B cell (primary cell): ENCODE results near the gene UBE2G2. TPM values are rescaled to one million over a fixed set of nuclear protein-coding genes. Genes with fewer than 3 reads are reported as not detected.

Experiments used
- ATAC-seq: fragments of 200-7000 bp; cut with Tn5 transposase; one replicate; pipeline ENCODE4 v1.10.0; 2021; ENCODE audit warnings: low read depth, mild to moderate bottlenecking, moderate number of reproducible peaks, moderate library complexity
- CTCF ChIA-PET: fragments of 350-600 bp; sonication (Branson Sonifier 250); formaldehyde crosslinking; loops from one replicate; lab custom pipeline; 2021; ENCODE audit warnings: antibody characterized with exemption, inconsistent platforms; lab: Charles Lee
- POLR2A ChIA-PET: fragments of 350-600 bp; sonication (Branson Sonifier 250); formaldehyde crosslinking; loops from one replicate; lab custom pipeline; 2021; ENCODE audit warnings: antibody characterized with exemption; lab: Charles Lee
- DNase-seq: peaks from one replicate; pipeline ENCODE4 v3.0.0; 2013
- H2AFZ ChIP-seq: 2 replicates; pipeline ENCODE4 v1.6.1; 2012; ENCODE audit warnings: mild to moderate bottlenecking, low read depth, low read length; ENCODE audit not compliant: insufficient read depth, poor library complexity, severe bottlenecking
- H3K27ac ChIP-seq, 2 donors: 1 replicate in 1 of 2; 2 replicates in 1 of 2; pipeline ENCODE4 v1.5.1; 2012 to 2013; ENCODE audit warnings: low read length in 2 of 2, mild to moderate bottlenecking in 2 of 2, moderate library complexity in 1 of 2
- H3K27me3 ChIP-seq, 4 experiments: fragments of 200-600 bp in 1 of 4; sonication (generic) in 1 of 4; replicated peaks in 1 of 4; 1 replicate in 2 of 4; 2 replicates in 2 of 4; pipeline versions ENCODE4 v1.6.1 to v1.7.0; 2013 to 2016; ENCODE audit warnings: low read length in 3 of 4, mild to moderate bottlenecking in 2 of 4, mixed read lengths in 1 of 4, moderate library complexity in 1 of 4; ENCODE audit not compliant: insufficient read depth in 4 of 4, control insufficient read depth in 3 of 4; ENCODE audit errors: control extremely low read depth in 1 of 4
- H3K36me3 ChIP-seq, 2 experiments: replicated peaks in 1 of 2; 1 replicate in 1 of 2; 2 replicates in 1 of 2; pipeline versions ENCODE4 v1.6.1 to v1.7.1; 2013; ENCODE audit warnings: low read length in 1 of 2; ENCODE audit not compliant: insufficient read depth in 2 of 2, control insufficient read depth in 1 of 2; ENCODE audit errors: control extremely low read depth in 1 of 2, extremely low read depth in 1 of 2
- H3K4me1 ChIP-seq, 2 donors: fragments of 200-600 bp in 1 of 2; sonication (generic) in 1 of 2; 1 replicate in 1 of 2; 2 replicates in 1 of 2; pipeline versions ENCODE4 v1.5.1 to v1.6.1; 2013 to 2017; ENCODE audit warnings: low read length in 2 of 2; ENCODE audit not compliant: control insufficient read depth in 2 of 2, insufficient read depth in 2 of 2
- H3K4me2 ChIP-seq: replicated peaks from 2 replicates; pipeline ENCODE3; 2012; ENCODE audit warnings: mild to moderate bottlenecking, low read depth, low read length; ENCODE audit not compliant: poor library complexity, severe bottlenecking
- H3K4me3 ChIP-seq, 5 experiments: fragments of 200-600 bp in 1 of 5; sonication (generic) in 1 of 5; 1 replicate in 3 of 5; 2 replicates in 2 of 5; pipeline versions ENCODE4 v1.5.1 to v1.7.0; 2011 to 2016; ENCODE audit warnings: low read length in 4 of 5, mild to moderate bottlenecking in 4 of 5, low read depth in 2 of 5, control low read depth in 1 of 5, moderate library complexity in 1 of 5; ENCODE audit not compliant: insufficient read depth in 1 of 5; ENCODE audit errors: control extremely low read depth in 1 of 5, extremely low read depth in 1 of 5
- H3K79me2 ChIP-seq: fragments of 200-600 bp; sonication (generic); one replicate; pipeline ENCODE4 v1.6.0; 2016; ENCODE audit warnings: low read length; ENCODE audit not compliant: control insufficient read depth, insufficient read depth
- H3K9ac ChIP-seq: fragments of 200-600 bp; sonication (generic); 2 replicates; pipeline ENCODE4 v1.6.1; 2017; ENCODE audit warnings: mild to moderate bottlenecking, low read length, moderate library complexity
- H3K9me3 ChIP-seq, 3 donors: one replicate each; pipeline versions ENCODE4 v1.6.1 to v1.7.1; 2013; ENCODE audit warnings: low read length in 2 of 3; ENCODE audit not compliant: control insufficient read depth in 2 of 3, insufficient read depth in 1 of 3; ENCODE audit errors: control extremely low read depth in 1 of 3
- H4K20me1 ChIP-seq: 2 replicates; pipeline ENCODE4 v1.6.0; 2012; ENCODE audit warnings: mild to moderate bottlenecking, low read length; ENCODE audit not compliant: insufficient read depth, control insufficient read depth, poor library complexity, severe bottlenecking
- H3K27ac Mint-ChIP-seq: one replicate; pipeline ENCODE4 v1.8.0; 2021; ENCODE audit warnings: mixed read lengths
- H3K27me3 Mint-ChIP-seq: one replicate; pipeline ENCODE4 v1.8.0; 2021; ENCODE audit warnings: mixed read lengths
- H3K4me1 Mint-ChIP-seq: one replicate; pipeline ENCODE4 v1.8.0; 2021; ENCODE audit warnings: mixed read lengths
- H3K4me3 Mint-ChIP-seq: one replicate; pipeline ENCODE4 v1.8.0; 2021; ENCODE audit warnings: mixed read lengths
- H3K9me3 Mint-ChIP-seq: one replicate; pipeline ENCODE4 v1.8.0; 2022; ENCODE audit warnings: mixed read lengths; ENCODE audit not compliant: insufficient read depth
- EZH2 ChIP-seq: IDR thresholded peaks from 2 replicates; pipeline ENCODE4 v1.6.1; 2012; ENCODE audit warnings: borderline replicate concordance, low read depth, mild to moderate bottlenecking, moderate library complexity, low read length; ENCODE audit not compliant: insufficient read depth, poor library complexity, severe bottlenecking
- whole genome bisulfite sequencing: methylation state at CpG from one replicate; pipeline ENCODE4 v1.1.5; 2013; ENCODE audit warnings: missing lambda C conversion rate; ENCODE audit not compliant: insufficient coverage; 5-methylcytosine and 5-hydroxymethylcytosine counted together
- intact Hi-C: fragments of 100-400 bp; cut with micrococcal nuclease; formaldehyde crosslinking; loops from one replicate; pipeline ENCODE4 v1.10.0; 2022
- polyA plus RNA-seq: library from polyadenylated mRNA; depleted of rRNA; stranded (reverse); fragments of >200 nt; gene quantifications from 2 replicates; pipeline ENCODE4 v1.2.3, GENCODE V29; 2012
- total RNA-seq, 2 donors: library from RNA; stranded (reverse); fragments of 120-200 nt in 1 of 2; gene quantifications; 1 replicate in 1 of 2; 2 replicates in 1 of 2; pipeline versions ENCODE4 v1.2.3 to v1.2.4, GENCODE V29; 2013 to 2022
- TF ChIP-seq, protein P1 (sequence below): fragments of 200-600 bp; IDR thresholded peaks from one replicate; pipeline ENCODE4 v1.8.0; 2022; ENCODE audit warnings: antibody characterized with exemption, mild to moderate bottlenecking

UBE2G2 gene
- total and polyA plus RNA-seq, 2 donors (not counting 1 experiment from before 2014, with no cell fraction given): 96.4 to 109 TPM

DNA sequence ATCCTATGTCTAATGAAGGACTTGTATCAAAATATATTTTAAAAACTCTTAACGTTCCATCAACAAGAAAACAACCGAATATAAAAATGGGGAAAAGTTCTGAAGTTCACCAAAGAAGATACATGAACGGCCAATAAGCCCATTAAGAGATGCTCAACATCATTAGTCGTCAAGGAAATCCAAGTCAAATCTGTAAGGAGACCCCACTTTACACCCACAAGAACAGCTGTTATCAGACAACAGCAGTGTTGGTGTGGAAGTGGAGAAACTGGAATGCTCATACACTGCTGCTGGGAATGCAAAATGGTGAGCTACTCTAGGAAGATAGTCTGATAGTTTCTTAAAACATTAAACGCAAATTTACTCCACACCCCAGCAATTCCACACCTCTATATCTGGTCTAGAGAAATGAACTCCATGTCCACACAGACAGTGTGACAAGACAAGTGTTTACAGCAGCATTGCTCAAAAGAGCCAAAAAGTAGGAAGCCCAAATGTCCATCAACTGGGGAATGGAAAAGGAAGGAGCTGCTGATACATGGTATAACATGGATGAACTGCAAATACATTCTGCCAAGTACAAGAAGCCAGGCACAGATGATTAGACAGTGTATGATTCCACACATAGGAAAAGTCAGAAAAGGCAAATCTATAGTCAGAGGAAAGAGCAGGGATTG lies 18.5 kb downstream of the UBE2G2 start:
- intact Hi-C loops: no loop called here
- no peaks in the 10 kb centered on the region for H3K9me3 ChIP-seq
- no CpG with 5 or more reads among the region's 5 CpGs for WGBS
- H3K9me3 Mint-ChIP-seq: no peaks in the 10 kb centered on the region
- H3K4me3 ChIP-seq: no peak overlapping the region
- no peak overlapping the region for H3K4me3 Mint-ChIP-seq
- peaks cover 0 to 45% of the 10 kb centered on the region in 2 experiments for H3K36me3 ChIP-seq
- TF ChIP-seq, protein P1, sequence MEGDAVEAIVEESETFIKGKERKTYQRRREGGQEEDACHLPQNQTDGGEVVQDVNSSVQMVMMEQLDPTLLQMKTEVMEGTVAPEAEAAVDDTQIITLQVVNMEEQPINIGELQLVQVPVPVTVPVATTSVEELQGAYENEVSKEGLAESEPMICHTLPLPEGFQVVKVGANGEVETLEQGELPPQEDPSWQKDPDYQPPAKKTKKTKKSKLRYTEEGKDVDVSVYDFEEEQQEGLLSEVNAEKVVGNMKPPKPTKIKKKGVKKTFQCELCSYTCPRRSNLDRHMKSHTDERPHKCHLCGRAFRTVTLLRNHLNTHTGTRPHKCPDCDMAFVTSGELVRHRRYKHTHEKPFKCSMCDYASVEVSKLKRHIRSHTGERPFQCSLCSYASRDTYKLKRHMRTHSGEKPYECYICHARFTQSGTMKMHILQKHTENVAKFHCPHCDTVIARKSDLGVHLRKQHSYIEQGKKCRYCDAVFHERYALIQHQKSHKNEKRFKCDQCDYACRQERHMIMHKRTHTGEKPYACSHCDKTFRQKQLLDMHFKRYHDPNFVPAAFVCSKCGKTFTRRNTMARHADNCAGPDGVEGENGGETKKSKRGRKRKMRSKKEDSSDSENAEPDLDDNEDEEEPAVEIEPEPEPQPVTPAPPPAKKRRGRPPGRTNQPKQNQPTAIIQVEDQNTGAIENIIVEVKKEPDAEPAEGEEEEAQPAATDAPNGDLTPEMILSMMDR: no peak
- no peak for TF ChIP-seq EZH2
- peaks cover 10% of the 10 kb centered on the region for H3K4me1 Mint-ChIP-seq
- no peaks in the 10 kb centered on the region for H3K27me3 Mint-ChIP-seq
- ChIA-PET CTCF (interaction anchor here (1.4 kb wide), 1 partner anchor 10 kb away, joined by 9 read pairs; no protein-coding TSS in a partner anchor), POLR2A (no interaction called here)
- DNase-seq (no peak), ATAC-seq (no peak)
- H3K27ac ChIP-seq: no peak overlapping the region
- no peak overlapping the region for H3K27ac Mint-ChIP-seq
- H2AFZ ChIP-seq: no peak overlapping the region
- H4K20me1 ChIP-seq: peaks cover 88% of the 10 kb centered on the region
- no peaks in the 10 kb centered on the region for H3K4me1 ChIP-seq
- H3K9ac ChIP-seq: no peak overlapping the region
- H3K79me2 ChIP-seq: peaks cover 80% of the 10 kb centered on the region
- no peak overlapping the region for H3K4me2 ChIP-seq
- no peaks in the 10 kb centered on the region for H3K27me3 ChIP-seq

DNA sequence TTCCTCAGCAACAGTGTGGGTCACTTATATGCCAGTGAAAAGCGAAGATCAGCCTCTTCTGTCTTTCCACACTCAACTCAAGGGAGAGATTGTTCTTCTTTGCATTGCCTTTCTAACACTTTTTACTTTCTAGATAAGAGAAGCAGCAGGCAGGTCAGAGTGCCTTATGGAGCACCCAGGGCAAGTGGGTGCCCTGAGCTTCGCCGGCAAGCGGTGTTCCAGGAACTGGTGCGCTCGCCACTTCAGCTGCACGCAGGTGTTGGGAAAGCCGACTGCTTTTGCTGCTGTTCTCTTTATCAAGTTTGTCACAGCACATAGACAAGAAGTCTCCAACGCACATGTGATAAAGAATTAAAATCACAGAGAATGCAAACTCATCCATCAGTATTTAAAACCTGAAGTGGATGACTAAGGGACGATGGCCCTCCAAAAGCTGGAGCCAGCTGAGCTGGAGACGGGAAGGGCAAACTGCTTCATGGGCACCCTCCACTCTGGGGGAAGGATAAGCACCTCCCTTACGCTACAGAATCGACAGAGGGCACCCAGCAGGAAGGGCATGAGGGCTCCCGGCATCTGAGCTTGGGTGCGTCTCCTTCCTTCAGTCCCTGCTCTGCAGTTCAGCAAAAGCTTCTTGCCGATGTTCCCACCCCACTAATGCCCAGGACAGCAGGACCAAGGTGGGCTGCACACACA lies 20.7 kb downstream of the UBE2G2 start:
- CTCF ChIA-PET: no interaction called here
- ATAC-seq (no peak), DNase-seq (no peak)
- peaks cover 8% of the 10 kb centered on the region for H3K4me1 Mint-ChIP-seq
- H2AFZ ChIP-seq: no peak overlapping the region
- H3K9me3 Mint-ChIP-seq: no peaks in the 10 kb centered on the region
- H3K27ac ChIP-seq: no peak overlapping the region
- H3K27me3 ChIP-seq: no peaks in the 10 kb centered on the region
- H4K20me1 ChIP-seq: peaks cover 68% of the 10 kb centered on the region
- H3K79me2 ChIP-seq: peaks cover 60% of the 10 kb centered on the region
- H3K27ac Mint-ChIP-seq: no peak overlapping the region
- 97% methylated on average over 13 of the region's 16 CpGs for WGBS
- TF ChIP-seq EZH2: no peak
- TF ChIP-seq, protein P1: no peak
- POLR2A ChIA-PET: no interaction called here
- H3K4me1 ChIP-seq: no peaks in the 10 kb centered on the region
- no peak overlapping the region for H3K9ac ChIP-seq
- intact Hi-C loops: no loop called here
- peaks cover 0 to 53% of the 10 kb centered on the region in 2 experiments for H3K36me3 ChIP-seq
- H3K9me3 ChIP-seq: no peaks in the 10 kb centered on the region
- H3K27me3 Mint-ChIP-seq: no peaks in the 10 kb centered on the region
- no peak overlapping the region for H3K4me3 ChIP-seq
- H3K4me3 Mint-ChIP-seq: no peak overlapping the region
- no peak overlapping the region for H3K4me2 ChIP-seq
